GM12872 (cell line): Measurements from ENCODE around the gene ARSG.

ENCODE experiments used
- TF ChIP-seq, protein P1 (sequence below): IDR thresholded peaks from 3 replicates; pipeline ENCODE4 v1.5.1; 2011; ENCODE audit warnings: low read depth, mild to moderate bottlenecking, low read length, moderate library complexity; ENCODE audit not compliant: insufficient read depth

ARSG gene

GRCh38 chr17:68320943-68321555 is 29.8 kb downstream of the ARSG start:
- TF ChIP-seq, protein P1, sequence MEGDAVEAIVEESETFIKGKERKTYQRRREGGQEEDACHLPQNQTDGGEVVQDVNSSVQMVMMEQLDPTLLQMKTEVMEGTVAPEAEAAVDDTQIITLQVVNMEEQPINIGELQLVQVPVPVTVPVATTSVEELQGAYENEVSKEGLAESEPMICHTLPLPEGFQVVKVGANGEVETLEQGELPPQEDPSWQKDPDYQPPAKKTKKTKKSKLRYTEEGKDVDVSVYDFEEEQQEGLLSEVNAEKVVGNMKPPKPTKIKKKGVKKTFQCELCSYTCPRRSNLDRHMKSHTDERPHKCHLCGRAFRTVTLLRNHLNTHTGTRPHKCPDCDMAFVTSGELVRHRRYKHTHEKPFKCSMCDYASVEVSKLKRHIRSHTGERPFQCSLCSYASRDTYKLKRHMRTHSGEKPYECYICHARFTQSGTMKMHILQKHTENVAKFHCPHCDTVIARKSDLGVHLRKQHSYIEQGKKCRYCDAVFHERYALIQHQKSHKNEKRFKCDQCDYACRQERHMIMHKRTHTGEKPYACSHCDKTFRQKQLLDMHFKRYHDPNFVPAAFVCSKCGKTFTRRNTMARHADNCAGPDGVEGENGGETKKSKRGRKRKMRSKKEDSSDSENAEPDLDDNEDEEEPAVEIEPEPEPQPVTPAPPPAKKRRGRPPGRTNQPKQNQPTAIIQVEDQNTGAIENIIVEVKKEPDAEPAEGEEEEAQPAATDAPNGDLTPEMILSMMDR = no peak

DNA sequence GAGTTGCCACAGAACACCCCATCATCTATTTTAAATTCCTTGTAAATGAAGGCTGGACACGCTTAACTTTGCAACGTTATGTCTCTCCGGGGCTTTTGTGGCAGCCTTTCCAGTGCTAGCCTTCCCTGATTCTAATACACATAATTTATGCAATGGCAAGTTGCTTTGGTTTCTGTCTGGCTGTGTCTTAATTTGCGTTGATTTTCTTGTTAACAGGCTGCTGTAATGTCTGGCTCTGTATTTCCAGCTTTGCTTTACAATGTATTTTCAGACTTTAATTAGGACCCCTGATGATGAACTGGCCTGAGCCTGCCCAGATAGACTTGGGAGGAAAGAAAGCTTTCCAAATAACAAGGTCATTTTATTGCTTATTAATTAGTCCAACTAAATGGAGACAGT is 30.3 kb downstream of the ARSG start:
- TF ChIP-seq, protein P1 = no peak

DNA sequence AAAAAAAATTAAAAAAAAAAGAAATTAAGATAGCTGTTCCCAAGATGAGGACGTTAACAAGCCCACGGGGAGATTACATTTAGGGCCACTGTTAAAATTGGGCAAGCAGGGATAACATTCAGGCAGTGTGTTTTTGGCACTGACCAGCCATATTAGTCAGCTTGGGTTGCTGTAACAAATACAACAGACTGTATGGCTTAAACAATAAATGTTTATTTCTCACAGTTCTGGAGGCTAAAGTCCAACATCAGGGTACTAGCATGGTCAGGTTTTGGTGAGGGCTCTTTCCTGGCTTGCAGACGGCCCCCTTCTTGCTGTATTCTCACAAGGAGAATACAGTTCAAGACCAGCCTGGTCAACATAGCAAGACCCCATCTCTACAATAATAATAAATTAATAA is 31.3 kb downstream of the ARSG start:
- TF ChIP-seq, protein P1 = no peak

- TF ChIP-seq, protein P1 = no peak
Observed at GRCh38 chr17:68324114-68324513, 32.8 kb downstream of the ARSG start.

DNA sequence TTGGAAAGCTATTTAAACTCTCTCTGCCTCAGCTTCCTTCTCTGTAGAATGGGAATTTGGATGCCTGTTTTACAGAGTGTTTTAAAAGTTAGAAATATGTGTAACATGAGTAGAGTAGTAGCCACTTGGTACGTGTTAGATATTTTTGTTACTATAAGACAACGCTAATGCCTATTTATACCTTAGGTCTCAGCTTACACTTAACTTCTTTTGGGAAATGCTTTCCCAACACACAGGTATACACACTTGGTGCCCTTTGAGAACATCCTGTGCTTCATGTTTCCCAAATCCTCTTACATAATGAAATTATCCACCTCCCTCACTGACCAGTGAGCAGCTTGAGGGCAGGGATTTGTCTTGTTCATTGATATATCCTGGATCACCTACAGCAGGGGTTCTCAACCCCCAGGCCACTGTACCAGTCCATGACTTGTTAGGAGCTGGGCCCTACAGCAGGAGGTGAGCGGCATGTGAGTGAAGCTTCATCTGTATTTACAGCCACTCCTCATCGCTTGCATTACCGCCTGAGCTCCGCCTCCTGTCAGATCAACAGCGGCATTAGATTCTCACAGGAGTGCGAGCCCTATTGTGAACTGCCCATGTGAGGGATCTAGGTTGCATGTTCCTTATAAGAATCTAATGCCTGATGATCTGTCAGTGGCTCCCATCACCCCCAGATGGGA is 33.5 kb downstream of the ARSG start:
- TF ChIP-seq, protein P1 = no peak

GRCh38 chr17:68325961-68326360 is 34.7 kb downstream of the ARSG start:
- TF ChIP-seq, protein P1 = no peak

GRCh38 chr17:68326681-68327080 is 35.4 kb downstream of the ARSG start:
- TF ChIP-seq, protein P1 = no peak
